ENCODE measurements around the gene SYCE1L. TPM values are rescaled to one million over a fixed set of nuclear protein-coding genes. Genes with fewer than 3 reads are reported as not detected.

Gene SYCE1L, protein sequence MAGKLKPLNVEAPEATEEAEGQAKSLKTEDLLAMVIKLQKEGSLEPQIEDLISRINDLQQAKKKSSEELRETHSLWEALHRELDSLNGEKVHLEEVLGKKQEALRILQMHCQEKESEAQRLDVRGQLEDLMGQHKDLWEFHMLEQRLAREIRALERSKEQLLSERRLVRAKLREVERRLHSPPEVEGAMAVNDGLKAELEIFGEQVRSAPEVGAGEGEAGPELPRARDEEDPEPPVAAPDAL
- total RNA-seq = 2.1 TPM

DNA sequence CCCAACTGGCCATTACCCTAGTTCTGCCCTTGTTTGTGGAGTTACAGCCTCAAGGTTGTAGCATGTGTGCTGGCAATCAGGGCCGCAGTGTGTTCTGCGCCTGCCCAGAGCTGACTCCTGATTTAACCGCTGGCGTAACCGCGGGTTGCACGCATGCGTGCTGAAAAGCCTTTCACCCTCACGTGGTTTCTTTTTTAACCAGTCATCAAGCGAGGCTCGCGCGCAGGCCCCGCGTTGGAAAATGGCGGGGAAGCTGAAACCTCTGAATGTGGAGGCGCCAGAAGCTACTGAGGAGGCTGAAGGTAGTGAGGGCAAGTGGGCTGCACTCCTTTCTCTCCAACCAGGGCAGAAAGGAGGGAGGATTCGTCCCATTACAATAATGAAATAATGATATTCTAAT, at the start of gene SYCE1L:
SYCE1L (plus strand) TSS at position 198 of the 400 bp plus-strand sequence; CDS start at position 242, 44 bp downstream.

DNA sequence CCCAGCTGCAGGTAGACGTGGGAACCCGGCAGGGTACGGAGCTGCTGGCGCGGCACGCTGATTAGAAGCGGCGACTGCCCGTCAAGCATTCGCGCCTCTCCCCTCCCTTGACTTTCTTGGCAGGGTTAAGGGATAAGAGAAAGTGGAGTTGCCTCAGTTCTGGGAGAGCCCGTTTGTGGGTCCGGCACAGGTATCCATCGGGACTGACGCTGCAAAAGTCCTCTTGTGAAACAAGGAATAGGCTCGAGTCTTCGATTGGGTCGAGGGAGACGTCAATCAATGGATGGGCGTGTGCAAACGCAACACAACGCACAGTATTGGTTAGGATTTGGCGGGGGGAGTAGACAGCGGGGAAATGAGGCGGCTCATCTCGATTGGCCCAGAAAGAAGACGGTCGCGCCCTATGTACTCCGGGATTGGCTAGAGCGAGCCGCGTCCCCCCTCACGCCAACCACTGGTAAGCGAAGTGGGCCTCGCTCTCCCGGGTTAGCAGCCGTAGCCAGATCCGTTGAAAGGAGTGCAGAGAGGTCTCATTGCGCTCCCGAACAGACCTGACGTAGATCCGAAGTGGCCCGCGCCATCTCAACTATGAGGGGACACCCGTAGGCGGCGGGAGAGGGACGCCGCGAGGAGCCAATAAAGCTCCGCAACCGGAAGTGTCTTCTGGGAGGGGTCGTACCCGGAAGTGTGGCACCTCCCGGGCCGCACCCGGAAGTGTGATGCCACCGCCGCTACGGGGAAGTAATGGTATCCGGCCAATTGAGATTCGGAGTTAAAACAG, 8.5 kb upstream of the SYCE1L start, which contains the start of gene MON1B:
MON1B (plus strand) TSS at position 713 of the 781 bp plus-strand sequence. CDS start 296 bp downstream, outside the sequence.

Other genes with a start within 250 kb of the SYCE1L start
- 12.5 TPM for gene MON1B, start 8.2 kb upstream of the SYCE1L start, total RNA-seq
- gene ADAMTS18, start 235.6 kb downstream of the SYCE1L start, total RNA-seq = 7.4 TPM

Measured in diencephalon (tissue), 1 donor.